ENCODE measurements around the gene KATNB1.

GRCh38 chr16:57798953-57799599 is 63.5 kb downstream of the KATNB1 start:
- TF ChIP-seq CTCF (IDR thresholded peaks at IDR 0.05; ENCODE audit: borderline replicate concordance, extremely low read depth, low read length, poor library complexity, severe bottlenecking) (no peak), EZH2 (IDR thresholded peaks at IDR 0.05; ENCODE audit: borderline replicate concordance, low read depth, low read length, severe bottlenecking) (no peak)

Data from DND-41 (cell line).